ENCODE data around the gene SI.
"Not testable (repeated sequence)": the region's sequence is repeated elsewhere in the genome, so short reads cannot be mapped to it uniquely, and the experiment has no call there.

Gene SI

DNA sequence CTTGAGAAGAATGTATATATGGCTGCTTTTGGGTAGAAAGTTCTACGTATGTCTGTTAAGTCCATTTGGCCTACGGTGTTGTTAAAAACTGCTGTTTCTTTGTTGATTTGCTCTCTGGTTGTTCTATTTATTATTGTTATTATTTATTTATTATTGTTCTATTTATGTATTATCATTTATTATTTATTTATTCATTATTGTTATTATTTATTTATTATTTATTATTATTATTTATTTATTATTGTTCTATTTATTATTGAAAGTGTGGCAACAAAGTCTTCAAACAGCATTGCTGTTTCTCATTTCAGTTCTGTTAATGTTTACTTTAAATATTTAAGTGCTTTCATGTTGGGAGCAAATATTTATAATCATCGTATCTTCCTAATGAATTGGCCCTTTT is 66.7 kb downstream of the SI start:
- Histone ChIP-seq H3K4me3 (ENCODE audit: severe bottlenecking) (no peak overlapping the region), H3K27ac (ENCODE audit: poor library complexity, severe bottlenecking) (no peak overlapping the region), H3K36me3 (ENCODE audit: low read depth) (no peaks in the 10 kb centered on the region), H3K9me3 (ENCODE audit: severe bottlenecking) (no peaks in the 10 kb centered on the region), H3K27me3 (ENCODE audit: insufficient read depth, poor library complexity, severe bottlenecking) (no peaks in the 10 kb centered on the region), H3K4me1 (ENCODE audit: insufficient read depth, poor library complexity, severe bottlenecking) (no peaks in the 10 kb centered on the region)
- no peak for ATAC-seq (ENCODE audit: low read depth)
- TF ChIP-seq, protein P1, sequence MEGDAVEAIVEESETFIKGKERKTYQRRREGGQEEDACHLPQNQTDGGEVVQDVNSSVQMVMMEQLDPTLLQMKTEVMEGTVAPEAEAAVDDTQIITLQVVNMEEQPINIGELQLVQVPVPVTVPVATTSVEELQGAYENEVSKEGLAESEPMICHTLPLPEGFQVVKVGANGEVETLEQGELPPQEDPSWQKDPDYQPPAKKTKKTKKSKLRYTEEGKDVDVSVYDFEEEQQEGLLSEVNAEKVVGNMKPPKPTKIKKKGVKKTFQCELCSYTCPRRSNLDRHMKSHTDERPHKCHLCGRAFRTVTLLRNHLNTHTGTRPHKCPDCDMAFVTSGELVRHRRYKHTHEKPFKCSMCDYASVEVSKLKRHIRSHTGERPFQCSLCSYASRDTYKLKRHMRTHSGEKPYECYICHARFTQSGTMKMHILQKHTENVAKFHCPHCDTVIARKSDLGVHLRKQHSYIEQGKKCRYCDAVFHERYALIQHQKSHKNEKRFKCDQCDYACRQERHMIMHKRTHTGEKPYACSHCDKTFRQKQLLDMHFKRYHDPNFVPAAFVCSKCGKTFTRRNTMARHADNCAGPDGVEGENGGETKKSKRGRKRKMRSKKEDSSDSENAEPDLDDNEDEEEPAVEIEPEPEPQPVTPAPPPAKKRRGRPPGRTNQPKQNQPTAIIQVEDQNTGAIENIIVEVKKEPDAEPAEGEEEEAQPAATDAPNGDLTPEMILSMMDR (IDR thresholded peaks at IDR 0.05; ENCODE audit: poor library complexity, severe bottlenecking), result no peak
- no peak for DNase-seq (ENCODE audit: low spot score)

DNA sequence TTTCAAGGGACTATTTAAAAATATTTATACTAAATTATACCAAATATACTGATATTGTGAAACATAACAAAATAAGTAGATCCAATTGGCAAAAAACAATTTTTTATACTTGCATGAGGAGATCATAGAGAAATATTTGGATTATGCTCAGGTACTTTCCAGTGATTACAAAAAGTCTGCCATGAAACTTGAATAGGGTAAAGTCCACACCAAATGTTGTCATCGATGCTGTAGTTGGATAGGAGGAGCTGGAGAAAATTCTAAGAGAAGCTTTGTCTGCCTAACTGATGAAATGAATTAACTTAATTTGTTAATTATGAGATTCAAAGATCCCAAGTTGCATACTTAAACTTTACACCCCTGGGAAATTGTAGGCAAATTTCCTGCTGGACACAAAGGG is 93.3 kb downstream of the SI start:
- TF ChIP-seq, protein P1 (IDR thresholded peaks at IDR 0.05; ENCODE audit: poor library complexity, severe bottlenecking), result no peak
- peaks cover 6% of the 10 kb centered on the region for H3K27me3 ChIP-seq (ENCODE audit: insufficient read depth, poor library complexity, severe bottlenecking)
- no peak for DNase-seq (ENCODE audit: low spot score)
- H3K4me1 ChIP-seq (ENCODE audit: insufficient read depth, poor library complexity, severe bottlenecking), result no peaks in the 10 kb centered on the region
- H3K27ac ChIP-seq (ENCODE audit: poor library complexity, severe bottlenecking), result no peak overlapping the region
- H3K36me3 ChIP-seq (ENCODE audit: low read depth), result no peaks in the 10 kb centered on the region
- H3K9me3 ChIP-seq (ENCODE audit: severe bottlenecking), result no peaks in the 10 kb centered on the region
- H3K4me3 ChIP-seq (ENCODE audit: severe bottlenecking), result no peak overlapping the region
- ATAC-seq (ENCODE audit: low read depth), result no peak

GRCh38 chr3:164962610-164963009 is 115.7 kb downstream of the SI start:
- TF ChIP-seq, protein P1 (IDR thresholded peaks at IDR 0.05; ENCODE audit: poor library complexity, severe bottlenecking), result no peak

DNA sequence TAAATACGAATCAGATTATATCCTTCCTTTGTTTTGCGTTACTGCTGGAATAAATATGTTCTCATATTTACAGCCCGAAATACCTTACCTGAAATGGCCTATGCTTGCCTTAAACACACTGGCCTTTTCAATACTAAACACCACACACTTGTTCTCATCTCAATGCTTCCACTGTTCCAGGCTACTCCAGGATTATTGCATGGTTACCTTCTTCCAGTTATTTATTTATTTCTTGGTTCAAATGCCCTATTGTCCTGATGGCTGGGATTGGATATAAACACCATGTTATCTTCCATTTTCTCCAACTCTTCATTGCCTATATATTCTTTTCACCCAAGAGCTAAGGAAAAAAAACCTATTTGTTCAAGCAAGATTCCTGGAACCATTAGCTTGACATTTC is 125.3 kb downstream of the SI start:
- no peaks in the 10 kb centered on the region for H3K27me3 ChIP-seq (ENCODE audit: insufficient read depth, poor library complexity, severe bottlenecking)
- DNase-seq (ENCODE audit: low spot score) (no peak), ATAC-seq (ENCODE audit: low read depth) (no peak)
- H3K27ac ChIP-seq (ENCODE audit: poor library complexity, severe bottlenecking), result no peak overlapping the region
- H3K4me3 ChIP-seq (ENCODE audit: severe bottlenecking), result no peak overlapping the region
- H3K36me3 ChIP-seq (ENCODE audit: low read depth), result no peaks in the 10 kb centered on the region
- TF ChIP-seq, protein P1 (IDR thresholded peaks at IDR 0.05; ENCODE audit: poor library complexity, severe bottlenecking), result no peak
- H3K4me1 ChIP-seq (ENCODE audit: insufficient read depth, poor library complexity, severe bottlenecking), result no peaks in the 10 kb centered on the region
- H3K9me3 ChIP-seq (ENCODE audit: severe bottlenecking), result no peaks in the 10 kb centered on the region

More at GRCh38 chr3:164962610-164963009, 115.7 kb downstream of the SI start:
- no peaks in the 10 kb centered on the region for H3K27me3 ChIP-seq (ENCODE audit: insufficient read depth, poor library complexity, severe bottlenecking)
- DNase-seq (ENCODE audit: low spot score), result no peak
- no peak overlapping the region for H3K4me3 ChIP-seq (ENCODE audit: severe bottlenecking)
- H3K36me3 ChIP-seq (ENCODE audit: low read depth), result no peaks in the 10 kb centered on the region
- no peaks in the 10 kb centered on the region for H3K9me3 ChIP-seq (ENCODE audit: severe bottlenecking)
- ATAC-seq (ENCODE audit: low read depth), result no peak
- no peak overlapping the region for H3K27ac ChIP-seq (ENCODE audit: poor library complexity, severe bottlenecking)
- no peaks in the 10 kb centered on the region for H3K4me1 ChIP-seq (ENCODE audit: insufficient read depth, poor library complexity, severe bottlenecking)

DNA sequence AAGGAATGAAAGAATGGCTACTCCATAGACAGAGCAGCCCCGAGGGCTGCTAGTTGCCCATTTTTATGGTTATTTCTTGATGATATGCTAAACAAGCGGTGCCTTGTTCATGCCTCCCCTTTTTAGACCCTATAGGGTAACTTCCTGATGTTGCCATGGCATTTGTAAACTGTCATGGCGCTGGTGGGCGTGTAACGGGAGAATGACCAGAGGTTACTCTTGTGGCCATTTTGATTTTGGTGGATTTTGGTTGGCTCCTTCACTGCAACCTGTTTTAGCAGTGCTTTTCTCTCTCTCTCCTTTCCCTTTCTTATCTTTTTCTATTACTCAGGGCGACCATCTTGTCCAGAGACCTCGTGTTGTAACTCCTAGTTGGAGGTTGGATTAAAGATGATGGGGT is 126.9 kb downstream of the SI start:
- not testable (repeated sequence) for H3K27ac ChIP-seq (ENCODE audit: poor library complexity, severe bottlenecking); H3K4me1 ChIP-seq (ENCODE audit: insufficient read depth, poor library complexity, severe bottlenecking); DNase-seq (ENCODE audit: low spot score); H3K9me3 ChIP-seq (ENCODE audit: severe bottlenecking); H3K36me3 ChIP-seq (ENCODE audit: low read depth); ATAC-seq (ENCODE audit: low read depth); H3K27me3 ChIP-seq (ENCODE audit: insufficient read depth, poor library complexity, severe bottlenecking); H3K4me3 ChIP-seq (ENCODE audit: severe bottlenecking)
